ENCODE results near the gene ZNF705A. TPM values are rescaled to one million over a fixed set of nuclear protein-coding genes. Genes with fewer than 3 reads are reported as not detected.
"Not testable (repeated sequence)": the region's sequence is repeated elsewhere in the genome, so short reads cannot be mapped to it uniquely, and the experiment has no call there.

The ZNF705A gene
- total RNA-seq, 4 donors from 2014 or later, result 0.07 to 0.15 TPM; not detected in 2

- Histone ChIP-seq H3K9me3 (no peaks in the 10 kb centered on the region), H3K4me3 (no peak overlapping the region), H3K27ac (no peak overlapping the region), H3K36me3 (no peaks in the 10 kb centered on the region), H3K27me3 (no peaks in the 10 kb centered on the region), H3K4me1 (no peaks in the 10 kb centered on the region)
- DNase-seq, result no peak
- TF ChIP-seq POLR2A (IDR thresholded peaks at IDR 0.05) (no peak), CTCF (IDR thresholded peaks at IDR 0.05) (no peak)
- intact Hi-C loops (cut with DNase I; ENCODE audit: low total_unique reads), result no loop called here
These were observed 29.7 kb upstream of the ZNF705A start for GRCh38 chr12:8127138-8127537.

- H3K27me3 ChIP-seq; intact Hi-C loops (cut with DNase I; ENCODE audit: low total_unique reads); H3K27ac ChIP-seq; DNase-seq; H3K4me3 ChIP-seq; H3K4me1 ChIP-seq; H3K9me3 ChIP-seq; H3K36me3 ChIP-seq: not testable (repeated sequence)
These were observed 23.0 kb upstream of the ZNF705A start for GRCh38 chr12:8133636-8134397.

GRCh38 chr12:8134398-8134930 lies 22.4 kb upstream of the ZNF705A start:
- H3K36me3 ChIP-seq; H3K4me3 ChIP-seq; DNase-seq; intact Hi-C loops (cut with DNase I; ENCODE audit: low total_unique reads); H3K27me3 ChIP-seq; H3K9me3 ChIP-seq; H3K4me1 ChIP-seq; H3K27ac ChIP-seq: not testable (repeated sequence)

- H3K27ac ChIP-seq; H3K4me1 ChIP-seq; H3K36me3 ChIP-seq; H3K9me3 ChIP-seq; intact Hi-C loops (cut with DNase I; ENCODE audit: low total_unique reads); H3K4me3 ChIP-seq; H3K27me3 ChIP-seq; DNase-seq: not testable (repeated sequence)
These were observed 15.2 kb upstream of the ZNF705A start for GRCh38 chr12:8141647-8142046.

- Histone ChIP-seq H3K9me3 (peaks cover 0 to 7% of the 10 kb centered on the region in 2 donors), H3K27me3 (no peaks in the 10 kb centered on the region), H3K36me3 (no peaks in the 10 kb centered on the region), H3K4me1 (no peaks in the 10 kb centered on the region), H3K4me3 (no peak overlapping the region), H3K27ac (no peak overlapping the region)
- TF ChIP-seq POLR2A (IDR thresholded peaks at IDR 0.05) (no peak), CTCF (IDR thresholded peaks at IDR 0.05) (no peak)
- intact Hi-C loops (cut with DNase I; ENCODE audit: low total_unique reads), result no loop called here
- no peak for DNase-seq
These were observed 13.6 kb upstream of the ZNF705A start for GRCh38 chr12:8143261-8143660.

GRCh38 chr12:8145754-8146441 lies 10.9 kb upstream of the ZNF705A start:
- Histone ChIP-seq H3K9me3 (peaks cover 0 to 4% of the 10 kb centered on the region in 2 donors), H3K36me3 (no peaks in the 10 kb centered on the region), H3K27ac (peak overlapping the region in 1 of 2 donors; percentile 10), H3K4me3 (no peak overlapping the region), H3K27me3 (no peaks in the 10 kb centered on the region), H3K4me1 (no peaks in the 10 kb centered on the region)
- TF ChIP-seq CTCF (IDR thresholded peaks at IDR 0.05), result no peak
- TF ChIP-seq POLR2A (IDR thresholded peaks at IDR 0.05), result no peak
- intact Hi-C loops (cut with DNase I; ENCODE audit: low total_unique reads), result no loop called here
- DNase-seq, result peak; percentile 24 to 50
